Fibroblast of pulmonary artery (primary cell): ENCODE measurements around the gene SMIM7.
"Not testable (repeated sequence)": the region's sequence is repeated elsewhere in the genome, so short reads cannot be mapped to it uniquely, and the experiment has no call there.

Experiments
- DNase-seq: peaks from one replicate; pipeline ENCODE4 v3.0.0-alpha.2; 2010; ENCODE audit warnings: low read depth
- H3K4me3 ChIP-seq: replicated peaks from 2 replicates; pipeline ENCODE4 v1.5.1; 2011; ENCODE audit warnings: low read depth, mild to moderate bottlenecking, control low read depth, low read length, moderate library complexity
- CTCF ChIP-seq: IDR thresholded peaks from 2 replicates; pipeline ENCODE4 v1.5.1; 2011; ENCODE audit warnings: mild to moderate bottlenecking, control low read depth, low read length, inconsistent platforms; ENCODE audit errors: missing control alignments

The SMIM7 gene

DNA sequence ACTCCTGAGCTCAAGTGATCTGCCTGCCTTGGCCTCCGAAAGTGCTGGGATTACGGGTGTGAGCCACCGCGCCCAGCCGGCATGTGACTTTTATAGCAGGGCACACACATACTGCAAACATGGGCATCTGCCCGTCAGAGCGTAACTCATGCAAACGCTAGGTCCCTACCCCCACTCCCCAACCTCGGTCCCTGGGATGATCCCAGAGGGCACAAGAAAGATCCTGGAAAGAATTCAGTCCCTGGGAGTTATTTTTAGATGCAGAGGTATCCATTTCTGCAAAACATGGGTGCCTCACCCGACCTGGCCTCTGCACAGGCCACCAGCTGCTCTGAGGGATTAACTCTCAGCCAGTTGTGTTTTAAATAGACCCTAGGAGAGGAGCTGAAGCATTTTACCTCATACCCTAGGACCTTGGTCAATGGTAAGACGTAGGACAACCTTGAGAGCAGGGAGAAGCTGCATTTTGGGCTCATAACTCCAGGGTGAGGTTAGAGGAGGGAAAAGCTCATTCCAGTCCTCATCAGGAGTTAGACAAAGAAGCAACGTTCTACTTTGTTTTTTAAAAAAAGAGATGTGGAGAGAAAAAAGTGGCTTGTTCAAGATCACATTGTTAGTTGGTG lies 11.8 kb upstream of the SMIM7 start:
- no peak overlapping the region for H3K4me3 ChIP-seq
- TF ChIP-seq CTCF: no peak
- DNase-seq: no peak

DNA sequence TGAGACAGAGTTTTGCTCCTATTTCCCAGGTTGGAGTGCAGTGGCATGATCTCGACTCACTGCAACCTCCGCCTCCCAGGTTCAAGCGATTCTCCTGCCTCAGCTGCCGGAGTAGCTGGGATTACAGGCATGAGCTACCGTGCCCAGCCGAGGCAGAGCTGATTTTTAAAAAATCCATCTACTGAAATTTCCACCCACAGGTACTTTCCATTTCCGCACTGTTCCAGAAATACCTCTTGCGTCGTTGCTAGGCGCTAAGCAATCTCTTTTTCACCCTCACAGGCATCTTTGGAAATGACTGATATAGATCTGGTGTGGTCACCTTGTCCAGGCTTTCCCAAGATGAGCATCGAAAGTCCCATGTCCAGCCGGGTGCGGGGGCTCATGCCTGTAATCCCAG lies 10.3 kb upstream of the SMIM7 start:
- no peak for TF ChIP-seq CTCF
- H3K4me3 ChIP-seq: no peak overlapping the region
- DNase-seq: no peak

GRCh38 chr19:16668702-16669101 lies 8.8 kb upstream of the SMIM7 start:
- not testable (repeated sequence) for DNase-seq

DNA sequence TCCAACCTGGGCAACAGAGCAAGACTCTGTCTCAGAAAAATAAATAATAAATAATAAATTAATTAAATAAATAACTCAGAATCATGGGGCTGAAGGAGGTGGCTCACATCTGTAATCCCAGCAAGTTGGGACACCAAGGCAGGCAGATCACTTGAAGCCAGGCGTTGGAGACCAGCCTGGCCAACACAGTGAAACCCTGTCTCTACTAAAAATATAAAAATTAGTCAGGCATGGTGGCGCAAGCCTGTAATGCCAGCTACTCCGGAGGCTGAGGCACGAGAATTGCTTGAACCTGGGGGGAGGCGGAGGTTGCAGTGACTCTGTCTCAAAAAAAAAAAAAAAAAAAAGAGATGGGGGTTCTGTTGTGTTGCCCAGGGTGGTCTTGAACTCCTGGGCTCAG lies 8.2 kb upstream of the SMIM7 start:
- TF ChIP-seq CTCF: no peak
- DNase-seq: no peak
- H3K4me3 ChIP-seq: no peak overlapping the region

More at GRCh38 chr19:16668702-16669101, 8.8 kb upstream of the SMIM7 start:
- H3K4me3 ChIP-seq: not testable (repeated sequence)

- no peak for TF ChIP-seq CTCF
- DNase-seq: no peak
- peak overlapping the region; percentile 76 for H3K4me3 ChIP-seq
Measured at GRCh38 chr19:16661480-16662034, 1.6 kb upstream of the SMIM7 start.

DNA sequence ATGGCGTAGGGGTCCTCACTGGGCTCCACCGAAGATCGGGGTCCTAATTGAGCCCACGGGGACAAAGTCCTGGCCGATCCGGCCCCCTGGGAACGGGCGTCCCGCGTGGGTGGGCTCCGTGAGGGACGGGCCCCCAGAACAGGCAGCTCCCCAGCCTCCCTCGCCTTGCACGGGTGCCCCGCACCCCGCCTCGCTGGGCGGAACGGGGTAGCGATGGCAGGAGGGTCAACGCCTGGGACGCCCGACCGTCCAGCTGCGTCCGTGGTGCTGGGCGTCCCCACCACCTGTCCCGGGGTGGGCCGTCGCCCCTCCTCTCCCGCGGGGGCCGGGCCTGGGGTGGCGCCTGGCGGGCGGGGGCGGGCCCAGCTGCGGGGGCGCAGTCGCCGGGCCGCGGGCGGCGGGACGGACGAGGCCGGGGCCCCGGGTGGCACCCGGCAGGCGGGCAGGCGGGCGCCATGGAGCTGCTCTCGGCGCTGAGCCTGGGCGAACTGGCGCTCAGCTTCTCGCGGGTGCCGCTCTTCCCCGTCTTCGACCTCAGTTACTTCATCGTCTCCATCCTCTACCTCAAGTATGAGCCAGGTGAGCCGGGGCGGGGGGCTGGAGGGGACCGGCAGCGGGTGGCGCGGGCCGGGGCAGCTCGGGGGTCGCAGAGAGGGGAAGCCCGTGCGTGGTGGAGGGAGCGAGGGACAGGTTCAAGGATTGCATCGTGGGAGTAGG lies 977 bp upstream of the SMIM7 start, which contains the start of gene TMEM38A:
Gene TMEM38A (plus strand): TSS at position 377 of the 717 bp plus-strand sequence. CDS start 79 bp downstream, at position 456.
- TF ChIP-seq CTCF: no peak
- H3K4me3 ChIP-seq: peak within 1 kb of the TSS; percentile 76
- DNase-seq: no peak

- no peak for TF ChIP-seq CTCF
- peak overlapping the region; percentile 76 for H3K4me3 ChIP-seq
- no peak for DNase-seq
Measured at GRCh38 chr19:16659464-16659831, 496 bp downstream of the SMIM7 start.
